Left ventricle myocardium superior (tissue), 1 donor: ENCODE data around the gene SYK. TPM values are rescaled to one million over a fixed set of nuclear protein-coding genes. Genes with fewer than 3 reads are reported as not detected.

Source experiments
- total RNA-seq: library from RNA; stranded (reverse); fragmentation: NEBNext Ultra II Directional; extraction: Animal tissue kit (Norgen Biotek cat#: 25700); gene quantifications from one replicate; pipeline ENCODE4 v1.2.1, GENCODE V29; 2021
- donor health status: DM: no; HTN: yes; CAD: no; lungs with severe emphysema.

The SYK gene
- total RNA-seq, 1 donor from 2014 or later: 5.1 TPM

Other genes with a start within 250 kb of the SYK start
- gene DIRAS2, start 159.0 kb upstream of the SYK start, total RNA-seq: not detected